NB4 (cell line): Measurements from ENCODE around the gene CTNND1.

Experiments used
- DNase-seq: peaks from one replicate; pipeline ENCODE4 v3.0.0; 2010; ENCODE audit warnings: low read depth
- H3K4me3 ChIP-seq: one replicate; pipeline ENCODE4 v1.5.1; 2011; ENCODE audit warnings: mild to moderate bottlenecking, low read depth, low read length, moderate library complexity
- CTCF ChIP-seq: IDR thresholded peaks from one replicate; pipeline ENCODE4 v1.5.1; 2012; ENCODE audit warnings: low read depth, low read length
- MAX ChIP-seq: IDR thresholded peaks from 2 replicates; pipeline ENCODE4 v1.6.1; 2011; ENCODE audit warnings: low read depth, low read length
- MYC ChIP-seq: IDR thresholded peaks from 2 replicates; pipeline ENCODE4 v1.6.1; 2011; ENCODE audit warnings: low read depth, low read length
- POLR2A ChIP-seq: IDR thresholded peaks from 2 replicates; pipeline ENCODE4 v1.6.1; 2011; ENCODE audit warnings: mild to moderate bottlenecking; ENCODE audit not compliant: insufficient read length; ENCODE audit errors: extremely low read depth

CTNND1 gene

GRCh38 chr11:57800444-57801182 lies 39.0 kb downstream of the CTNND1 start:
- peak; percentile 75 for DNase-seq
- TF ChIP-seq CTCF (peak; percentile 66), POLR2A (no peak), MAX (no peak)
- no peak overlapping the region for H3K4me3 ChIP-seq

- no peak for DNase-seq
These were observed 39.5 kb downstream of the CTNND1 start for GRCh38 chr11:57801183-57801485.

GRCh38 chr11:57802411-57802810 lies 40.8 kb downstream of the CTNND1 start:
- DNase-seq: no peak
- H3K4me3 ChIP-seq: no peak overlapping the region
- no peak for TF ChIP-seq MAX
- no peak for TF ChIP-seq MYC
- no peak for TF ChIP-seq CTCF
- TF ChIP-seq POLR2A: no peak

More at GRCh38 chr11:57801183-57801485, 39.5 kb downstream of the CTNND1 start:
- H3K4me3 ChIP-seq: no peak overlapping the region
- TF ChIP-seq CTCF (no peak), POLR2A (no peak), MYC (no peak), MAX (no peak)

GRCh38 chr11:57804466-57804865 lies 42.9 kb downstream of the CTNND1 start:
- TF ChIP-seq MYC (no peak), POLR2A (no peak), CTCF (no peak), MAX (no peak)
- no peak for DNase-seq
- no peak overlapping the region for H3K4me3 ChIP-seq

- no peak for DNase-seq
- no peak overlapping the region for H3K4me3 ChIP-seq
- TF ChIP-seq MYC (no peak), MAX (no peak), POLR2A (no peak), CTCF (no peak)
These were observed 44.2 kb downstream of the CTNND1 start for GRCh38 chr11:57805780-57806179.
